ENCODE measurements around the gene KIFBP.

DNA sequence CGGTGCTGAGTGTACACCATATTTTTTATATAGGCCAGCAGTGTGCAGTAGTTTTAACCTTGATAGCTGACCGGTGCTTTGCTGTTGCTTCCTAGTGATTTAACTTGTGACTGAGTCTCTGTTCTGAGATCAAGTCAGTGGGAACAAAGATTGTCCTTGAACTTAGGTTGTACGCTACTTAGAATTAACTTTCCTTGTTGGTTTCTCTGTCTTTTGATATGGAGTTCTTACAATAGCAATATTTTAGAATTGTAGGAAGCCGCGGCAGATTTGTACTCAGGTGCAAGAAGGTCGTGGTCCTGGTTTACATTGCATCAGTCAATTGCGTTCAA lies 31.4 kb upstream of the KIFBP start:
- TF ChIP-seq, protein P1, sequence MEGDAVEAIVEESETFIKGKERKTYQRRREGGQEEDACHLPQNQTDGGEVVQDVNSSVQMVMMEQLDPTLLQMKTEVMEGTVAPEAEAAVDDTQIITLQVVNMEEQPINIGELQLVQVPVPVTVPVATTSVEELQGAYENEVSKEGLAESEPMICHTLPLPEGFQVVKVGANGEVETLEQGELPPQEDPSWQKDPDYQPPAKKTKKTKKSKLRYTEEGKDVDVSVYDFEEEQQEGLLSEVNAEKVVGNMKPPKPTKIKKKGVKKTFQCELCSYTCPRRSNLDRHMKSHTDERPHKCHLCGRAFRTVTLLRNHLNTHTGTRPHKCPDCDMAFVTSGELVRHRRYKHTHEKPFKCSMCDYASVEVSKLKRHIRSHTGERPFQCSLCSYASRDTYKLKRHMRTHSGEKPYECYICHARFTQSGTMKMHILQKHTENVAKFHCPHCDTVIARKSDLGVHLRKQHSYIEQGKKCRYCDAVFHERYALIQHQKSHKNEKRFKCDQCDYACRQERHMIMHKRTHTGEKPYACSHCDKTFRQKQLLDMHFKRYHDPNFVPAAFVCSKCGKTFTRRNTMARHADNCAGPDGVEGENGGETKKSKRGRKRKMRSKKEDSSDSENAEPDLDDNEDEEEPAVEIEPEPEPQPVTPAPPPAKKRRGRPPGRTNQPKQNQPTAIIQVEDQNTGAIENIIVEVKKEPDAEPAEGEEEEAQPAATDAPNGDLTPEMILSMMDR (IDR thresholded peaks at IDR 0.05; ENCODE audit: low read depth, low read length) = no peak
- no peak for TF ChIP-seq POLR2A (IDR thresholded peaks at IDR 0.05; ENCODE audit: extremely low read depth, insufficient read length)

Data from NB4 (cell line).